Kidney epithelial cell (primary cell): ENCODE results near the gene HTR2C. TPM values are rescaled to one million over a fixed set of nuclear protein-coding genes. Genes with fewer than 3 reads are reported as not detected.
"Not testable (repeated sequence)": the region's sequence is repeated elsewhere in the genome, so short reads cannot be mapped to it uniquely, and the experiment has no call there.

Experiments
- DNase-seq: peaks from one replicate; pipeline ENCODE4 v3.0.0-alpha.2; 2010; ENCODE audit warnings: low read depth
- H3K27me3 ChIP-seq: 2 replicates; pipeline ENCODE4 v1.6.0; 2011; ENCODE audit warnings: low read length; ENCODE audit not compliant: control insufficient read depth, insufficient read depth
- H3K36me3 ChIP-seq: 2 replicates; pipeline ENCODE4 v1.5.1; 2011; ENCODE audit warnings: low read length; ENCODE audit not compliant: control insufficient read depth, insufficient read depth
- H3K4me3 ChIP-seq: 2 replicates; pipeline ENCODE4 v1.5.1; 2011; ENCODE audit warnings: low read depth, mild to moderate bottlenecking, control low read depth, low read length
- total RNA-seq: library from RNA; depleted of rRNA; stranded (reverse); fragments of >200 nt; gene quantifications from 2 replicates; pipeline ENCODE4 v1.2.3, GENCODE V29; 2015
- TF ChIP-seq, protein P1 (sequence below): IDR thresholded peaks from 2 replicates; pipeline ENCODE4 v1.5.1; 2011; ENCODE audit warnings: mild to moderate bottlenecking, moderate library complexity, low read length, control low read depth, inconsistent platforms; ENCODE audit not compliant: insufficient read depth, poor library complexity, severe bottlenecking

The HTR2C gene
- total RNA-seq, 1 donor from 2014 or later: not detected

GRCh38 chrX:114932550-114932949 lies 348.7 kb downstream of the HTR2C start:
- TF ChIP-seq, protein P1, sequence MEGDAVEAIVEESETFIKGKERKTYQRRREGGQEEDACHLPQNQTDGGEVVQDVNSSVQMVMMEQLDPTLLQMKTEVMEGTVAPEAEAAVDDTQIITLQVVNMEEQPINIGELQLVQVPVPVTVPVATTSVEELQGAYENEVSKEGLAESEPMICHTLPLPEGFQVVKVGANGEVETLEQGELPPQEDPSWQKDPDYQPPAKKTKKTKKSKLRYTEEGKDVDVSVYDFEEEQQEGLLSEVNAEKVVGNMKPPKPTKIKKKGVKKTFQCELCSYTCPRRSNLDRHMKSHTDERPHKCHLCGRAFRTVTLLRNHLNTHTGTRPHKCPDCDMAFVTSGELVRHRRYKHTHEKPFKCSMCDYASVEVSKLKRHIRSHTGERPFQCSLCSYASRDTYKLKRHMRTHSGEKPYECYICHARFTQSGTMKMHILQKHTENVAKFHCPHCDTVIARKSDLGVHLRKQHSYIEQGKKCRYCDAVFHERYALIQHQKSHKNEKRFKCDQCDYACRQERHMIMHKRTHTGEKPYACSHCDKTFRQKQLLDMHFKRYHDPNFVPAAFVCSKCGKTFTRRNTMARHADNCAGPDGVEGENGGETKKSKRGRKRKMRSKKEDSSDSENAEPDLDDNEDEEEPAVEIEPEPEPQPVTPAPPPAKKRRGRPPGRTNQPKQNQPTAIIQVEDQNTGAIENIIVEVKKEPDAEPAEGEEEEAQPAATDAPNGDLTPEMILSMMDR: no peak
- H3K27me3 ChIP-seq: no peaks in the 10 kb centered on the region
- no peak for DNase-seq
- no peaks in the 10 kb centered on the region for H3K36me3 ChIP-seq
- H3K4me3 ChIP-seq: no peak overlapping the region

DNA sequence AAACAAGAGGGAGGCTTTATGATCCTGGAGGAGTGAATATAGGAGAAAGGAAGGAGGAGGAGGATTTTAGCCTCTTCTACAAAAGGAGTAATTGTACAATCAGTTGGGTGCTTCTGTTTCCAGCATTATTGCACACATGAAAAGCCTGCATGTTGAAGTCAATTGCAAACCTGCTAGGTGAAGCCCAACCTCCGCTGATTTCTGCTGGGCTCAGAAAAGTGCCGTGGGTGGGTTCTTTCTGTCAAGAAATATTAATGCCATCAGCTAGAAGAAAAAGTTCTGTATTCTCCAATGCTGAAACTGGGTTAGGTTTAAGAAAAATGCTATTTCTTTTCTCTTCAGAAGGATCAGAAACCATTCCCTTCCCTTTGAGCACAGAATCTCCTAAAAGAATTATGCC lies 349.4 kb downstream of the HTR2C start:
- not testable (repeated sequence) for H3K36me3 ChIP-seq, DNase-seq, H3K4me3 ChIP-seq, H3K27me3 ChIP-seq

GRCh38 chrX:114937090-114937489 lies 353.2 kb downstream of the HTR2C start:
- DNase-seq, H3K4me3 ChIP-seq, H3K27me3 ChIP-seq, H3K36me3 ChIP-seq: not testable (repeated sequence)

- no peaks in the 10 kb centered on the region for H3K36me3 ChIP-seq
- TF ChIP-seq, protein P1: no peak
- DNase-seq: no peak
- no peak overlapping the region for H3K4me3 ChIP-seq
- H3K27me3 ChIP-seq: peaks cover 5% of the 10 kb centered on the region
Observed at GRCh38 chrX:114952696-114953095, 368.8 kb downstream of the HTR2C start.
